Suprapubic skin (tissue), 4 donors: ENCODE results near the gene ZNF555. TPM values are rescaled to one million over a fixed set of nuclear protein-coding genes. Genes with fewer than 3 reads are reported as not detected.

Source experiments
- DNase-seq, 2 donors: peaks; one replicate each; pipeline ENCODE4 v3.0.0-alpha.2; 2019; ENCODE audit warnings: low spot score in 2 of 2
- H3K27ac ChIP-seq: fragments of 200-600 bp; sonication (generic); one replicate; pipeline ENCODE4 v1.5.1; 2019
- H3K27me3 ChIP-seq: fragments of 200-600 bp; sonication (generic); one replicate; pipeline ENCODE4 v1.5.1; 2019
- H3K36me3 ChIP-seq: fragments of 200-600 bp; sonication (generic); one replicate; pipeline ENCODE4 v1.5.1; 2019
- H3K4me1 ChIP-seq: fragments of 200-600 bp; sonication (generic); one replicate; pipeline ENCODE4 v1.5.1; 2019
- H3K4me3 ChIP-seq: fragments of 200-600 bp; sonication (generic); one replicate; pipeline ENCODE4 v1.5.1; 2019; ENCODE audit warnings: mild to moderate bottlenecking
- H3K9me3 ChIP-seq: fragments of 200-600 bp; sonication (generic); one replicate; pipeline ENCODE4 v1.5.1; 2019
- CTCF ChIP-seq, 2 donors: fragments of 200-600 bp in 1 of 2; fragments of 450-650 bp in 1 of 2; sonication (generic) in 1 of 2; IDR thresholded peaks; one replicate each; pipeline ENCODE4 v1.5.1; 2016 to 2019; ENCODE audit warnings: antibody characterized with exemption in 2 of 2, mild to moderate bottlenecking in 1 of 2, moderate library complexity in 1 of 2
- EP300 ChIP-seq: sonication (generic); formaldehyde crosslinking; IDR thresholded peaks from one replicate; pipeline ENCODE4 v1.6.1; 2017; ENCODE audit warnings: antibody characterized with exemption
- POLR2A ChIP-seq, 2 donors: fragments of 450-650 bp; IDR thresholded peaks; one replicate each; pipeline ENCODE4 v1.6.1; 2017; ENCODE audit warnings: antibody characterized with exemption in 2 of 2, mild to moderate bottlenecking in 2 of 2, moderate library complexity in 2 of 2
- POLR2AphosphoS5 ChIP-seq, 3 donors: sonication (generic); formaldehyde crosslinking; IDR thresholded peaks; one replicate each; pipeline ENCODE4 v1.6.1; 2017; ENCODE audit warnings: antibody characterized with exemption in 3 of 3
- WGBS: methylation state at CpG from one replicate; pipeline ENCODE4 v1.1.5; 2018; 5-methylcytosine and 5-hydroxymethylcytosine counted together
- total RNA-seq, 4 donors: library from RNA; depleted of rRNA; stranded (reverse); fragments of >200 nt; gene quantifications; one replicate each; pipeline ENCODE4 v1.1.0, GENCODE V29; 2016

ZNF555 gene
- total RNA-seq, 4 donors from 2014 or later, result 2.5 to 7.6 (median 4.5) TPM

GRCh38 chr19:2809387-2810140, 31.7 kb upstream of the ZNF555 start:
- Histone ChIP-seq H3K9me3 (no peaks in the 10 kb centered on the region), H3K4me3 (no peak overlapping the region), H3K36me3 (peaks cover 67% of the 10 kb centered on the region), H3K27me3 (no peaks in the 10 kb centered on the region), H3K27ac (no peak overlapping the region), H3K4me1 (no peaks in the 10 kb centered on the region)
- DNase-seq, result no peak
- TF ChIP-seq POLR2A (IDR thresholded peaks at IDR 0.05) (no peak), CTCF (IDR thresholded peaks at IDR 0.05) (no peak), POLR2AphosphoS5 (IDR thresholded peaks at IDR 0.05) (no peak), EP300 (no peak)
- 87% methylated on average over 21 of the region's 37 CpGs for WGBS

- whole genome bisulfite sequencing, result 97% methylated on average over 17 of the region's 58 CpGs
- TF ChIP-seq CTCF (IDR thresholded peaks at IDR 0.05), result no peak
- no peak for TF ChIP-seq POLR2AphosphoS5 (IDR thresholded peaks at IDR 0.05)
- no peak for TF ChIP-seq EP300
- TF ChIP-seq POLR2A (IDR thresholded peaks at IDR 0.05), result no peak
- H3K27me3 ChIP-seq, result no peaks in the 10 kb centered on the region
- no peak overlapping the region for H3K27ac ChIP-seq
- no peaks in the 10 kb centered on the region for H3K9me3 ChIP-seq
- DNase-seq, result no peak
- peaks cover 58% of the 10 kb centered on the region for H3K36me3 ChIP-seq
- H3K4me3 ChIP-seq, result no peak overlapping the region
- no peaks in the 10 kb centered on the region for H3K4me1 ChIP-seq
Measured at GRCh38 chr19:2810141-2811091, 30.9 kb upstream of the ZNF555 start.

- Histone ChIP-seq H3K4me3 (no peak overlapping the region), H3K4me1 (no peaks in the 10 kb centered on the region), H3K27ac (no peak overlapping the region), H3K27me3 (no peaks in the 10 kb centered on the region), H3K9me3 (no peaks in the 10 kb centered on the region), H3K36me3 (peaks cover 56% of the 10 kb centered on the region)
- no peak for DNase-seq
- 98% methylated on average over 16 of the region's 20 CpGs for WGBS
- TF ChIP-seq POLR2A (IDR thresholded peaks at IDR 0.05) (no peak), EP300 (no peak), CTCF (IDR thresholded peaks at IDR 0.05) (no peak), POLR2AphosphoS5 (IDR thresholded peaks at IDR 0.05) (no peak)
Measured at GRCh38 chr19:2811221-2811722, 30.0 kb upstream of the ZNF555 start.

GRCh38 chr19:2811735-2812413, 29.4 kb upstream of the ZNF555 start:
- Histone ChIP-seq H3K9me3 (no peaks in the 10 kb centered on the region), H3K27me3 (no peaks in the 10 kb centered on the region), H3K27ac (no peak overlapping the region), H3K4me1 (no peaks in the 10 kb centered on the region), H3K36me3 (peaks cover 54% of the 10 kb centered on the region), H3K4me3 (no peak overlapping the region)
- 89% methylated on average over 21 of the region's 34 CpGs for WGBS
- TF ChIP-seq EP300 (no peak), POLR2AphosphoS5 (IDR thresholded peaks at IDR 0.05) (no peak), CTCF (IDR thresholded peaks at IDR 0.05) (no peak), POLR2A (IDR thresholded peaks at IDR 0.05) (no peak)
- no peak for DNase-seq
